SU-DHL-6 (cell line): Measurements from ENCODE around the gene SPTBN1.

Experiments
- EZH2phosphoT487 ChIP-seq: fragments of 200-600 bp; sonication (generic), shearing (Covaris generic); conservative IDR thresholded peaks from 2 replicates; pipeline ENCODE4 v1.6.1; 2018; ENCODE audit warnings: mild to moderate bottlenecking, antibody characterized with exemption, low read length, moderate library complexity, mixed read lengths
- TF ChIP-seq, protein P1 (sequence below): fragments of 200-600 bp; sonication (generic); IDR thresholded peaks from one replicate; pipeline ENCODE4 v1.5.1; 2017; ENCODE audit warnings: antibody characterized with exemption, mild to moderate bottlenecking, low read length, moderate library complexity; ENCODE audit not compliant: insufficient read depth, poor library complexity, severe bottlenecking

DNA sequence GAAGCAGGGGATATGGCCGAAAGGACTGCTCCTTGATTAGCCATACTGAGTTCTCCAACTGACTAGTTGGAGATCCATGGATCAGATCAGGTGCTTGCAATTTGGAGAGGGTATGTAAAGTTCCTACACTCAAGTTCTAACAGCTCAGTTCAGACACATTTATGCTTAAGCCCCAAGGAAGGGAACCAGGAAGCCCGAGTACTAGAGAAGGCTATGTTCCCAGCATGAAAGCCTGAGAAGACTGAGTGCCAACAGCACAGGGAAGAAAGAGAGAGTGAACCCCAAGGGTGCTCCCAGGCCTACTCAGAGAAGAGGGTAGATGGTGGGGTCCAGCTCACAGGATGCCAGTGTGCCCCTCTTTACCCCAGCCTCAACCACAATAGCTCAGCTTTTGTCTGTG, 16.1 kb upstream of the SPTBN1 start:
- TF ChIP-seq, protein P1, sequence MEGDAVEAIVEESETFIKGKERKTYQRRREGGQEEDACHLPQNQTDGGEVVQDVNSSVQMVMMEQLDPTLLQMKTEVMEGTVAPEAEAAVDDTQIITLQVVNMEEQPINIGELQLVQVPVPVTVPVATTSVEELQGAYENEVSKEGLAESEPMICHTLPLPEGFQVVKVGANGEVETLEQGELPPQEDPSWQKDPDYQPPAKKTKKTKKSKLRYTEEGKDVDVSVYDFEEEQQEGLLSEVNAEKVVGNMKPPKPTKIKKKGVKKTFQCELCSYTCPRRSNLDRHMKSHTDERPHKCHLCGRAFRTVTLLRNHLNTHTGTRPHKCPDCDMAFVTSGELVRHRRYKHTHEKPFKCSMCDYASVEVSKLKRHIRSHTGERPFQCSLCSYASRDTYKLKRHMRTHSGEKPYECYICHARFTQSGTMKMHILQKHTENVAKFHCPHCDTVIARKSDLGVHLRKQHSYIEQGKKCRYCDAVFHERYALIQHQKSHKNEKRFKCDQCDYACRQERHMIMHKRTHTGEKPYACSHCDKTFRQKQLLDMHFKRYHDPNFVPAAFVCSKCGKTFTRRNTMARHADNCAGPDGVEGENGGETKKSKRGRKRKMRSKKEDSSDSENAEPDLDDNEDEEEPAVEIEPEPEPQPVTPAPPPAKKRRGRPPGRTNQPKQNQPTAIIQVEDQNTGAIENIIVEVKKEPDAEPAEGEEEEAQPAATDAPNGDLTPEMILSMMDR: no peak
- TF ChIP-seq EZH2phosphoT487: no peak
